Germinal center (tissue), 1 donor: ENCODE measurements around the gene WDR18.
"Not testable (repeated sequence)": the region's sequence is repeated elsewhere in the genome, so short reads cannot be mapped to it uniquely, and the experiment has no call there.

Experiments used
- DNase-seq: peaks from one replicate; pipeline ENCODE4 v3.0.0; 2012; ENCODE audit warnings: mixed read lengths, low spot score

The WDR18 gene

DNA sequence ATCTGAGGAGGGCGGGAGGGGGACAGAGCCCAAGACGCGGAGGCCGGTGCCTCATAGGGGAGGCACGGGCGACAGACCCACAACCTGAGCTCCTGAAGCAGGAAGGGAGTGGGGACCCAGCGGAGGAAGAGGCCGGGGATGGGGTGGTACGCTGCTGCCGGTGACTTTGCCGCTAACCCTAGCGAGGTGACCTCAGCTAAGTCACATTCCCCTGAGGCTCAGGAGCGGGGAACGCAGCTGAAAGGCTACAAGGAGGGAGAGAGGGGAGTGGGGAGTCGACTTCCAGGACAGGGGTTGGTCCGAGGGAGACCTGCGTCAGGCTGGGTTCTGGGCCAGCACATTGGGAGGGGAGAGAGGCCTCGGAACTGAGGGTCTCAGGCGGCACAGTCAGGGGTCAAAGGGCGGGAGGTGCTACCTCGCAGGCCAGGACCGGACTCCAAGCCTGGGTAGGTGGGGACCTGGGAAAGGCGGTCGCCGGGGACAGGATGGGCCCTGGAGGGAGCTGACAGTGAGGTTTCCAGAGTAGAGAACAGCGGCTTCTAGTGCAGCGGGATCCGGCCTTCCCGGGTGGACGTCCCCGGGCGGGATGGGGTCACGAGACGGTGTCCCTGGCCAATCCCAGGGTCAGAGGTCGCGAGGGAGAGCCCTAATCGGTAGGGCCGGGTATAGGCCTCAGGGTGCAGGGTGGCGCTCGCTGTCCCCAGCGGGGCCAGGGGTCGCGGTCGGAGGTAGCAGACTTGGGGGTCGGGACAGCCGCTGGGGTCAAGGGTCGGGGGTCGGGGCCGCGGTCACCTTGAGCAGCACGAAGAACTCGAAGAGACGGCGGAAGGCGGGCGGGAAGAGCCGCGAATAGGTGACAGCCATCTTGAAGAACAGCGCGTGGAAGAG lies 36.1 kb downstream of the WDR18 start:
- no peak for DNase-seq

DNA sequence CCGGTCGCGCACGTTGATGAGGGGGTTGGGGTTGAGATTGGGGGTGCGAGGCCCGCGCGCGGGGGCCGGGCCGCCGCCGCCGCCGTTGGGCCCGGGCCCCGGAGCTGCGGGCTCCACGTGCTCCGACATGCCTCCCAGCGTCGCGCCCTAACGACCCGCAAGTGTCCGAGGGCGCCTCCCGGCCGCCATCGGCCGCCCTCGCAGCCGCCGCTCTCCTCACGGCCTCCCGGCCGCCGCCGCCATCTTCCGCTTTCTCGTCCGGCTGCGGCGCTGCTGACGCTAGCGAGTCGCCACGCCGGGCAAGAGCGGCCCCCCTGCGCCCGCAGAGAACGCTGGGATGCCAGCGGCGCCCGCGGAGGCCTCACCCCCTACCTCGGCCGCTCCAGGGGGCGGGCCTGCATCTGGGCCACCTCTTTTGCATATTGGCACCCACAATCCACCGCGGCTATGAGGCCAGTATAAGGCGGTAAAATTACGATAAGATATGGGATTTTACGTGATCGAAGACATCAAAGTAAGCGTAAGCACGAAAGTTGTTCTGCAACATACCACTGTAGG lies 36.8 kb downstream of the WDR18 start, which contains the start of gene TMEM259:
TSS of gene TMEM259 (minus strand) at position 256 of the 558 bp plus-strand sequence. CDS start at position 129, 127 bp downstream.
- DNase-seq, result peak; percentile 97

DNA sequence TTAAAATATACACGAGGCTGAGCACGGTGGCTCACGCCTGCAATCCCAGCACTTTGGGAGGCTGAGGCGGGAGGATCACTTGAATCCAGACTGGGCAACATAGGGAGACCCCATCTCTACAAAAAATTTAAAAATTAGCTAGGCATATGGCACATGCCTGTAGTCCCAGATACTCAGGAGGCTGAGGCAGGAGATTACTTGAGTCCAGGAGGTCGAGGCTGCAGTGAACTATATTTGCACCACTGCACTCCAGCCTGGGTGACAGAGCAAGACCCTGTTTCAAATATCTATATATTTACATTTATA lies 39.7 kb downstream of the WDR18 start:
- DNase-seq, result not testable (repeated sequence)

DNA sequence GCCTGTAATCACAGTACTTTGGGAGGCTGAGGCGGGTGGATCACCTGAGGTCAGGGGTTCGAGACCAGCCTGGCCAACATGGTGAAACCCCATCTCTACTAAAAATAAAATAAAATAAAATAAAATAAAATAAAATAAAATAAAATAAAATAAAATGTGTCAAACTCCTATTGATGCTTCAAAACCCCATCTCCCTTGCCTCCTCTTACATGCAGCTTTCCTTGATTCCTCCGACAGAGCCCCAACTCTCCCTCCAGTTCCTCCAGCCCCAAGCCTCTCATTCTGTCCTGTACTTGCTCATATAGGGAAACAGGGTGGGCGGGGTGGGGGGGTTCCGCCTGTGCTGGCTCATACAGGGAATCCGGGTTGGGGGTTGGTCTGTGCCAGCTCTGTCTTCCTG lies 40.9 kb downstream of the WDR18 start:
- not testable (repeated sequence) for DNase-seq

DNA sequence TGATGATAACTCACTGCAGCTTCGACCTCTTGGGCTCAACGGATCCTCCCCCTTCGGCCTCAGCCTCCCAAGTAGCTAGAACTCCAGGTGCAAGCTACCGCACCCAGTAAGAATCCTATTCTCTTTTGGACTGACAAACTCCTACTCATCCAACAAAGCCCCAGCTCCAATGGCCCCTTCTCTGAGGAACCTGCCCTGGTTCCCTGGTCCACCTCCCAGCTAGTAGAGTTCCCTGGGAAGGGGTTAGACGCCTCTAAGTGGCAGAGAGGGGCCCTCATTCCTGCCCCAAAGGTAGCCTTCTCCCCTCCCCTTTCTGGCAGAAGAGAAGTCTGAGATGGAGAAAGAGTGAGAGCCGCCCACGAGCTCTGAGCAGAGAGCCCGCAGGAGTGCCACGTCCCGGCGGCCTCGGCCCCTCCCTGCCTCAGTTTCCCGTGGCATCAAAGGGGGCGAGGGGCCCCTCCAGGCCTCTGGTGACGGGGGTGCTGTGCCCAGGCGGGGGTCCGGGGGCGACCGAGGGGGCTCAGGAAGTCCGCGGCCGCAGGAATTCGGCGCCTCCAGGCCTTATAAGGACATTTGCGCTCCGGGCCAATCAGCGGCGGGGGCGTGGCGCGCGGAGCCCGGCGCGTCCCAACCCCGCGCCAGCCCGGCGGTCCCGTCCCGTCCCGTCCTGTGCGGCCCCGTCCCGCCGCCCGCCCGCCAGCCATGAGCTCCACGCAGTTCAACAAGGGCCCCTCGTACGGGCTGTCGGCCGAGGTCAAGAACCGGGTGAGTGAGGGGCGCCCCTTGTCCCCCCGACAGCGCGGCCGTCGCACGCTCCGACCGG lies 42.0 kb downstream of the WDR18 start, which contains the start of gene CNN2:
TSS of gene CNN2 (plus strand) at position 649 of the 823 bp plus-strand sequence. CDS start at position 703, 54 bp downstream.
- peak; percentile 85 for DNase-seq

DNA sequence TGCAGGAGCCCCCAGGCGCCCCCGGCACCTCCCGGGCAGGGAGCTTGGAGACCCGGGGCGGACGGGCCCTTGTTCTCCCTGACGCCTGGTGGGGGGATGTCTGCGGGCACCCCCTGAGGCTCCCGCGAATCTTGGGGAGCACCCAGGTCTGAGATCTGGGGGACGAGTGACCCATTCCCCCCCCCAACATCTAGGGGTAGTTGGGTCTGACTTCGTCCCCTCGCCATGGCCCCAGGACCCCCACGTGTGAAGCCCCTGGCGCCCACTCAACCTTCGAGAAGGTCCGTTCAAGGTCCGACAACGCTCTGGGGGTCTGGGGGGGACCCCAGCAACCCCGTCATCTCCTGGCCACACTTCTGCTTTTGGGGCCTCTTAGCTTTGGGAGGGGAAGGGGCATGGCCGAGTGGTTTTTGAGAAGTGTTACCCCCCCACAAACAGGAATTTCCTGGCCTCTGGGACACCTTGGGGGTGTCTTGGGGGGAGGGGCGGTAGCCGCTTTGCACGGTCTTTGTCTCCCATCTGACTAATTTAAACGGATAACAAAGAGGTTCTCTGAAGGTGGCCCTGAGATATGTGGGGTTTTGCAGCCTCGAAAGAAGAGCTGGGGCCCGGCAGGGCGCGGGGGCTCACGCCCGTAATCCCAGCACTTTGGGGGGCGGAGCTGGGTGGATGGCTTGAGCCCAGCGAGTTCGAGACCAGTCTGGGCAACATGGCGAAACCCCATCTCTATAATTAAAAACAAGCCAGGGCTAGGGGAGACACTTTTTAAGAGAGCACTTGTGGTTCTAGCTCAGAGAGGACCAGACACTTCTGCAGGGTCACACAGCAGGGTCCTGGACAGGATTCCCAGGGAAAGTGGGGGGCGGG lies 42.9 kb downstream of the WDR18 start:
- DNase-seq, result peak; percentile 47

DNA sequence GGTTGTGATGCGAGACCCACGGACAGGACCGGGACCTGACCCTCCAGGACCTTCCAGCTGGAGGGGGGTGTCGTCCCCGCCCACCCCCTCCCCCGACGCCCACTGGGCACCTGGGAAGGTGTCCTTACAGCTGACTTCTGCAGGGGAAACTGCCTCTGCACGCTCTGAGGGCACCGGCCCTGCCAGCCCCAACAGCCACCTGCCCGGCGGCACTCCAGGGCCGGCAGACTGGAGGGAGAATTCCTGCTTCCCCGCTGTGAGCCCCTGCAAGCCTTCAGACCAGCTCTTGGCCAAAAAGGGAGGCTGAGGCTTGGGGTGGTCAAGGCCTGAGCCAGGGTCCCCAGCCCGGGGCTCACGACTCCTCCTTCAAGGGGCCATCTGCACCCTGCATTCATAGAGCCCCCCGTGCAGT lies 43.5 kb downstream of the WDR18 start:
- DNase-seq, result peak; percentile 45

DNA sequence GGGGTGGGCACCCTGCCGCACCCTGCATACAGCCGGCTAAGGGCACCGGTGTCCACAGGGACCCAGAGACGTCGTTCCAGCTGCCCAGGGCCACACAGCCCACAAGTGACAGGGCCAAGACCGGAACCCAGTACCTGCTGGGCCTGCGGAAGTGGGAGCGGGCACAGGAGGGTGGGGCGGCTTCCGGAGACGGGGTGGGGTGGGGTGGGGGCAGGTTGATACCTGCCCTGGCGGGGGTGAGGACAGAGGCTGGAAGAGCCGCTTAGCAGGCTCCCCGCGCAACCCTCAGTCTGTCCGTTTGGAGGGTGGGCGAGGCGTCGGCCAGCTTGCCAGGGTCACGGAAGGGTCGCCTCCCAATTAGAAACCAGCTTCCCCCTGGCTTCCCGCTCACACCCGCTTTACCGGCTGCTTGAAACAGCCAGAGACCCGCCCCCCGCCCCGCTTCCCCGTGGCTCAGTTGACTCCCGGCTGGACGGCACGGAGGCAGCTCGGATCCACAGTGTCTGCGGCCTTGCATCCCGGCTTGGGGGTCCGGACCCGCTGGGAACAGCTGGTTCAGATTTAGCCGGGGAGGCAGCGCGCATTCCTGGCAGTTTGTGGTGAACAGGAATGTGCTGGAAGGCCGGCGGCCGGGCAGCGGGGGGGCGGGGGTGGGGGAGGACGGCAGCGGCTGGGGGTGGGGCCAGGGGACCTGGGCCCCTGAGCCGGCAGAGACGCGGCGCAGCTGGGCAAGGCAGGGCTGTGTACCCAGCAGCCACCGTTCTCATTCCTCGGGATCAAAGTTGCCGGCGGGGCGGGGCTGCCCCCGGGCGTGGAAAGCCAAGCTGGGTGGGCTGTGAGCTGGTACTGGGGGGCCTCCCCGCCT lies 44.1 kb downstream of the WDR18 start:
- peak; percentile 64 for DNase-seq

DNA sequence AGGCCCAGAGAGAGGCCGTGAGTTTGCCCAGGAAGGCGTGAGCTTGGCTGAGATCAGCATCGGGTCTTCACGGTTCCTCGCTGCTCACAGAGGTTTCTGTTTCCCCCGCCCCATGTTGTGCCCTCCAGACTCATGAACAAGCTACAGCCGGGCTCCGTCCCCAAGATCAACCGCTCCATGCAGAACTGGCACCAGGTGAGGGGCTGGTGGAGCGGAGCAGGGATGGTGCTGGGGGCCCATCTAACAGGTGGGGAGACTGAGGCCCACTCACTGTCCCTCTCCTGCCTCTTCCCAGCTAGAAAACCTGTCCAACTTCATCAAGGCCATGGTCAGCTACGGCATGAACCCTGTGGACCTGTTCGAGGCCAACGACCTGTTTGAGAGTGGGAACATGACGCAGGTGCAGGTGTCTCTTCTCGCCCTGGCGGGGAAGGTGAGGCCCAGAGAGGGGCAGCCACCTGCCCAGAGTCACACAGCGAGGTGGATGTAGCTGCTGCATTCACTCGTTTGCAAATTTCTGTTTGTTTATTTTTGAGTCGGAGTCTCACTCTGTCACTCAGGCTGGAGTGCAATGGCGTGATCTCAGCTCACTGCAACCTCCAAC lies 48.2 kb downstream of the WDR18 start:
- no peak for DNase-seq

DNA sequence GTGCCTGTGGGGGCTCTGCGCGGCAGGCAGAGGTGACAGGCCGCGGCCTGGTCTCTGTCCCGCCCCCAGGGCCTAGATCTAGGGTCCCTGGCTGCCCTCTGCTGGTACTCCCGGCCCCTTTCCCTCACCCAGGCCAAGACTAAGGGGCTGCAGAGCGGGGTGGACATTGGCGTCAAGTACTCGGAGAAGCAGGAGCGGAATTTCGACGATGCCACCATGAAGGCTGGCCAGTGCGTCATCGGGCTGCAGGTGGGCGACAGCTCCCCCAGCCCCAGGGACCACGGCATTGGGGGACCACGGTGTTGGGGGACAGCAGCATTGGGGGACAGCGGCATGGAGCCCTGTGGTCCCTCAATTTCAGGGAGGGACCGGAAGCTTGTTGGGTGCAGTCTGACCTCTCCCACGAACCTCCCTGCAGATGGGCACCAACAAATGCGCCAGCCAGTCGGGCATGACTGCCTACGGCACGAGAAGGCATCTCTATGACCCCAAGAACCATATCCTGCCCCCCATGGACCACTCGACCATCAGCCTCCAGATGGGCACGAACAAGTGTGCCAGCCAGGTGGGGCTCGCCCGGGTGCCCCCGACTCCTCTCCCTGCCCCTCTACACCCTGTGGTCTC lies 52.0 kb downstream of the WDR18 start:
- DNase-seq, result no peak

DNA sequence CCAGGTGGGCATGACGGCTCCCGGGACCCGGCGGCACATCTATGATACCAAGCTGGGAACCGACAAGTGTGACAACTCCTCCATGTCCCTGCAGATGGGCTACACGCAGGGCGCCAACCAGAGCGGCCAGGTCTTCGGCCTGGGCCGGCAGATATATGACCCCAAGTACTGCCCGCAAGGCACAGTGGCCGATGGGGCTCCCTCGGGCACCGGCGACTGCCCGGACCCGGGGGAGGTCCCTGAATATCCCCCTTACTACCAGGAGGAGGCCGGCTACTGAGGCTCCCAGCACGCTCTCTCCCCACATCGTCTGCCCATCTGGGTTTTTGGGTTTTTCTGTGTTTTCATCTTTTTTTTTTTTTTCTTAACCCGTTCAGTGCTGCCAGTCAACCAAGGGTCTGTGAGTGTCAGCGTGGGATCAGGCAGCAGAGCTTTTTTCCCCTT lies 53.5 kb downstream of the WDR18 start:
- no peak for DNase-seq

DNA sequence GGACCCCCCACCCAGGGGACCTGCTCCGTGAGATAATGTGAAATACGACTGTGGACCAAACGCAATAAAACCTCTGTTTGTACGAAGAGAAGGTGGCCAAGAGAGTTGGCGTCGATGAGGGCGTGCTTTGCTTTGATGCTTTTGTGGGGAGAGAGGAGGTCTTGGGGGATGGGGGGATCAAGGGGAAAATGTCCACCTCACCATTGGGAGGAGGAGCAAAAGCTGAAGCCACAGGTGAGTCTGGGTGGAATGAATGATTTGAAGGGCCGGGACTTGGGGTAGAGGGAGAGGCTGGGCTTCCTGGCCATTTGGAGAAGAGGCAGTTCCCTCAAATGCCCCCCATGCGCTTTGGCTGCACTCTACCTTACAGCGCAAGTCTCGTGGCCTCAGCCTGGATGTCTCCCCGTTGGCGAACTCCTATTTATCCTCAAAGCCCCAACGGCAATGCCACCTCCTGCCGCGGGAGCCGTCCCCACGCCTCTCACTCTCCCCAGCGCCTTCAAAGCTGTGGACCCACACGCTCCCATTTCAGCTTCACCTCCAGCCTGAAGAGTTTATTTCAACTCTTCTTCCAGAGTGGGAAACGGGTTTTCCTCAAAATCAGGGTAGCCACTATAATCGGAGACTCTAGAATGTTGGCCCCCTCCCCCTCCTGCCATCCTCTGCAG lies 55.0 kb downstream of the WDR18 start:
- DNase-seq, result no peak

DNA sequence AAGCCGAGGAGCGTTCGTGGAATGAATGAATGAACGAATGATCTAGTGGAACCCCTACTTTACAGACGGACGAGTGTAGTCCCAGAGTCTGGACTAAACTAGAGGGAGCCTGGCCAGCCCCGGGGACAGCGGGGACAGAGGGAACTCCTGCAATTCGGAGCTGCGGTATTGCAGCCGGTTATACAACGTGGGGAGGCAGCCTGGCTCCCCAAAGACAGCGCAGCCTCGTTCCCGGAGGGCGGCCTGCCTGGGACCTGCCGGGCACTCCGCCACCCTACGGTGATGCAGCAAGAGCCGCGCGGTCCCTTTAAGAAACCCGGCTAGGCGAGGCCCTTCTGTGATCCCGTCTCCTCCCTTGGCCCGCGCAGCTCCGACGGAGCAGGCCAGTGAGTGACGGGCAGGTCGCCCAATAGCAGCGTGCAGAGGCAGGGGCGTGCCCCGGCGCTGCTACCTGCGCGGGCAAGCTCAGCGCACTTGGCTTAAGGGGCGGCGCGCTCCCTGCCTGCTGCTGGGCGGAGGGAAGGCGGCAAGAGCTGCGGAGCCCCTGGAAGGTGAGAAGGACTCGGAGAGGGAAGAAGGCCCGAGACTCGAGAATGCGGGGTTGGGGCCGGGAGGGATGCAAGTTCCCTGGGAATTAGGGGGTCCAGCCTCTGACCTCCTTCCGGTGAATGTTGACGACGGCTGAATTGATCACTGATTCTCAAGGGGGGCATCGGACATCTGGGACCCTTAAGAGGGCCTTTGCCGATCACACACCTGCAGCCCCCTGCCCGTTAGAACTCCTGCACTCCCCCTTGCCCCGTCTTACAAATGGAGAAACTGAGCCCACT lies 55.7 kb downstream of the WDR18 start, which contains the start of gene ABCA7:
TSS of gene ABCA7 (plus strand) at position 462 of the 830 bp plus-strand sequence. CDS start 1,255 bp downstream, outside the sequence.
- peak; percentile 93 for DNase-seq

DNA sequence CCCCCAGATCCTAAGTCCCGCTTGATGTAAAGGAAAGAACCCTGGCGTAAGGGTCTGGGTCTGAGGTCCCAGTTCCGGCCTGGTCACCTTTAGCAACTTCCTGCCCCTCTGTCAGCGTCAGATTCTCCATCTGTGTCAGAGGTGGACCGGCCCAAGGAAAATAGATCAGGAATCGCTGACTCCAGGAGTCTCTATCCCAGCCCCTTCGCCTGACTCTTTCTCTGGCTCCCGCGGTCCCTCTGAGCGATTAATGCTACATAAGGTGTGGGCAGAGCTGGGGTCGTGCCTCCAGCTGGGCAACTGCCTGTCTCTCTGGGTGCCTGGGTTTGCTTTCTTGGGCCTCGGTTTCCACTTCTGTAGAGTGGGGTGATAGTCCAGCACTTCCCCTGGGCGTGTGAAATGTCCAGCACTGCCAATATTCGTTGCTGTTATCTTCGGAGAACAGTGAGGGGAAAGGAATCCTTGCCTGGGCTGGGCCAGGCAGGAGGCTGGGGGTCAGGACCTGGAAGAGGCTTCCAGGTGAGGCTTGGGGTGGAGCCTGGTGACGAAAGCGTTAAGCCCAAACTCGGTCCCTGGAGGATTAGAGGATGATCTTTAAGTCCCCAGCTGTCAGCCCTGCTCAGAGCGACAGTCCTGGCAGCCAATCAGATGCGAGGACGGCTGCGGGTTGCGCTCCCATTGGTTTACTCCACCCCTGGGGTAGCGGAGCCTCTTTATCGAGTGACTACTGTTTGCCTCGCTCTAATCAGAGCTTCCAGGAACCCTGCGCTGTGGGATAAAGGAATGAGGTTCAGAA lies 56.5 kb downstream of the WDR18 start:
- DNase-seq, result peak; percentile 99

DNA sequence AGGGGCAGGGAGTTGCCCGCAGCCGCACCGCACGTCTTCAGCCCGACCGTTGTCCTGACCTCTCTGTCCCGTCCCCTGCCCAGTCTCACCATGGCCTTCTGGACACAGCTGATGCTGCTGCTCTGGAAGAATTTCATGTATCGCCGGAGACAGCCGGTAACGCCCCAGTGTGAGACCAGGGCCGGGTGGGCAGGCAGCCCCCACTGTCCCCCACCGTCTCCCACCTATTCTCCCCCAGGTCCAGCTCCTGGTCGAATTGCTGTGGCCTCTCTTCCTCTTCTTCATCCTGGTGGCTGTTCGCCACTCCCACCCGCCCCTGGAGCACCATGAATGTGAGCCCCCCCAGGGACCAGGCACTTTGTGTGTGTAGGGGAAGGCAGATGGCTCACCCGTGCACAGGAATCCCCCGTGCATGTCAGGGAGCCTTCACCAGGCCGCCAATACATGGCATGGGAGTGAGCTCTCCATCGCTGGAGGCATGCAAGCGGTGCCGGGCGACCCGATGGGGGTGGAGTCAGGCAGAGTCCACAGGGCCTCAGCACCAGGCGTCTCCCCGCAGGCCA lies 57.2 kb downstream of the WDR18 start:
- DNase-seq, result no peak

DNA sequence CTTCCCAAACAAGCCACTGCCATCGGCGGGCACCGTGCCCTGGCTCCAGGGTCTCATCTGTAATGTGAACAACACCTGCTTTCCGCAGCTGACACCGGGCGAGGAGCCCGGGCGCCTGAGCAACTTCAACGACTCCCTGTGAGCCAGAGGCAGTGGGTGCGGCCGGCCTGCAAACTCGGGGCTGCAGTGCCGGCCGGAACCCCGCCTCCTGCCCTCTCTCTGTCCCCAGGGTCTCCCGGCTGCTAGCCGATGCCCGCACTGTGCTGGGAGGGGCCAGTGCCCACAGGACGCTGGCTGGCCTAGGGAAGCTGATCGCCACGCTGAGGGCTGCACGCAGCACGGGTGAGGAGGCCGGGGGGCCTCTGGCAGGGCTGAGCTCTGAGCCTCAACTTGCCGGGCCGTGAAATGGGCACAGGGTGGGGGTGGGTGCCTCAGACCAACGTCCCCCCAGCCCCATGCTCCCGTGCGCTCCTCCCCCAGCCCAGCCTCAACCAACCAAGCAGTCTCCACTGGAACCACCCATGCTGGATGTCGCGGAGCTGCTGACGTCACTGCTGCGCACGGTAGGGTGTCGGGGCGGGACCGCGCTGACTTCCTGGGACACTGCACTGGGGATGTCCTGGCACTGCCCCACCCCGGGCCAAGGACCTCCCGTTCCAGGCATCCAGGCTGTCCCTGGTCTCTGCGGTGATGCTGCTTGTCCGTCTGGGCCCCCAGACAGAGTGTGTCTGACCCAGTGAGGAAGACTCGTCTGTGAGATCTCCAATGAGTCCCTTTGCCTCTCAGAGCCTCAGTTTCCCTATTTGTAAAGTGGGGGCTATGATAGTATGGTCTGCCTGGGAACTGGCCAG lies 57.9 kb downstream of the WDR18 start:
- DNase-seq, result no peak
